Trophoblast cell (in vitro differentiated cells and primary cell): ENCODE measurements around the gene NPR1.

Source experiments
- DNase-seq, 2 donors: peaks; one replicate each; pipeline ENCODE4 v3.0.0-alpha.2; 2016
- H2AFZ ChIP-seq: 2 replicates; pipeline ENCODE4 v1.6.1; 2013; ENCODE audit warnings: low read length, moderate library complexity, mild to moderate bottlenecking; ENCODE audit not compliant: insufficient read depth, poor library complexity
- H2AK5ac ChIP-seq: 2 replicates; pipeline ENCODE4 v1.6.1; 2013; ENCODE audit warnings: mild to moderate bottlenecking, low read length
- H2BK120ac ChIP-seq: 2 replicates; pipeline ENCODE4 v1.6.1; 2013; ENCODE audit warnings: low read length, mild to moderate bottlenecking, moderate library complexity; ENCODE audit not compliant: insufficient read depth, poor library complexity
- H2BK12ac ChIP-seq: 2 replicates; pipeline ENCODE4 v1.6.1; 2013; ENCODE audit warnings: mild to moderate bottlenecking, low read length, moderate library complexity
- H2BK5ac ChIP-seq: 2 replicates; pipeline ENCODE4 v1.6.1; 2013; ENCODE audit warnings: low read length, low read depth, moderate library complexity, mild to moderate bottlenecking; ENCODE audit not compliant: poor library complexity
- H3K14ac ChIP-seq: 2 replicates; pipeline ENCODE4 v1.6.1; 2013; ENCODE audit warnings: mild to moderate bottlenecking, low read length
- H3K18ac ChIP-seq: 2 replicates; pipeline ENCODE4 v1.6.1; 2013; ENCODE audit warnings: mild to moderate bottlenecking, low read length
- H3K23ac ChIP-seq: 2 replicates; pipeline ENCODE4 v1.6.1; 2013; ENCODE audit warnings: low read length
- H3K27ac ChIP-seq: 2 replicates; pipeline ENCODE4 v1.5.1; 2013; ENCODE audit warnings: low read depth, mild to moderate bottlenecking, inconsistent platforms, low read length, moderate library complexity
- H3K27me3 ChIP-seq: 2 replicates; pipeline ENCODE4 v1.6.1; 2013; ENCODE audit warnings: inconsistent platforms, mild to moderate bottlenecking, low read length, moderate library complexity; ENCODE audit not compliant: insufficient read depth
- H3K36me3 ChIP-seq, 2 experiments: 1 replicate in 1 of 2; 2 replicates in 1 of 2; pipeline ENCODE4 v1.6.1; 2013; ENCODE audit warnings: low read length in 2 of 2, mild to moderate bottlenecking in 2 of 2, moderate library complexity in 1 of 2; ENCODE audit not compliant: insufficient read depth in 2 of 2, control insufficient read depth in 1 of 2
- H3K4ac ChIP-seq: 2 replicates; pipeline ENCODE4 v1.6.1; 2013; ENCODE audit warnings: low read depth, mild to moderate bottlenecking, low read length, moderate library complexity
- H3K4me1 ChIP-seq, 2 experiments: 1 replicate in 1 of 2; 2 replicates in 1 of 2; pipeline ENCODE4 v1.6.1; 2013; ENCODE audit warnings: low read length in 2 of 2, mild to moderate bottlenecking in 2 of 2, moderate library complexity in 1 of 2; ENCODE audit not compliant: insufficient read depth in 2 of 2, control insufficient read depth in 1 of 2
- H3K4me2 ChIP-seq: 2 replicates; pipeline ENCODE4 v1.6.1; 2013; ENCODE audit warnings: inconsistent platforms, mild to moderate bottlenecking, low read length, moderate library complexity
- H3K4me3 ChIP-seq: 2 replicates; pipeline ENCODE4 v1.5.1; 2013; ENCODE audit warnings: mild to moderate bottlenecking, low read depth, low read length, inconsistent platforms
- H3K79me1 ChIP-seq: one replicate; pipeline ENCODE4 v1.6.1; 2013; ENCODE audit warnings: low read length
- H3K79me2 ChIP-seq: 2 replicates; pipeline ENCODE4 v1.6.1; 2013; ENCODE audit warnings: low read length, mild to moderate bottlenecking; ENCODE audit not compliant: control insufficient read depth, insufficient read depth, poor library complexity
- H3K9ac ChIP-seq: 2 replicates; pipeline ENCODE4 v1.6.1; 2013; ENCODE audit warnings: mild to moderate bottlenecking, low read length
- H3K9me3 ChIP-seq: 2 replicates; pipeline ENCODE4 v1.6.1; 2013; ENCODE audit warnings: low read depth, mild to moderate bottlenecking, control low read depth, inconsistent platforms, low read length; ENCODE audit not compliant: insufficient read depth
- H4K12ac ChIP-seq: 2 replicates; pipeline ENCODE4 v1.6.1; 2013; ENCODE audit warnings: low read depth, mild to moderate bottlenecking, low read length, moderate library complexity
- H4K8ac ChIP-seq: 2 replicates; pipeline ENCODE4 v1.6.1; 2013; ENCODE audit warnings: low read depth, mild to moderate bottlenecking, low read length, moderate library complexity
- H4K91ac ChIP-seq: one replicate; pipeline ENCODE4 v1.6.1; 2013; ENCODE audit warnings: low read depth, mild to moderate bottlenecking, low read length, moderate library complexity
- WGBS: extraction: QIAGEN DNeasy Blood & Tissue Kit; methylation state at CpG from one replicate; pipeline ENCODE4 v1.1.7; 2013; ENCODE audit warnings: missing lambda C conversion rate; ENCODE audit not compliant: insufficient read length, insufficient coverage; ENCODE audit errors: extremely low coverage; 5-methylcytosine and 5-hydroxymethylcytosine counted together

The NPR1 gene

GRCh38 chr1:153646672-153647345, 31.7 kb upstream of the NPR1 start:
- Histone ChIP-seq H4K8ac (no peak overlapping the region), H3K9me3 (peaks cover under 1% of the 10 kb centered on the region), H3K23ac (no peak overlapping the region), H3K79me2 (no peaks in the 10 kb centered on the region), H3K18ac (no peak overlapping the region), H2BK5ac (no peak overlapping the region), H3K79me1 (no peaks in the 10 kb centered on the region), H2BK120ac (no peak overlapping the region), H2AFZ (no peak overlapping the region), H3K4ac (no peak overlapping the region), H3K9ac (no peak overlapping the region), H3K27ac (no peak overlapping the region), H3K36me3 (peaks cover 14 to 30% of the 10 kb centered on the region in 2 experiments), H2BK12ac (no peak overlapping the region), H3K27me3 (no peaks in the 10 kb centered on the region), H4K91ac (no peak overlapping the region), H3K14ac (no peak overlapping the region), H3K4me1 (peaks cover 0 to 2% of the 10 kb centered on the region in 2 experiments), H2AK5ac (no peak overlapping the region), H3K4me2 (no peak overlapping the region), H4K12ac (no peak overlapping the region), H3K4me3 (no peak overlapping the region)
- no CpG with 5 or more reads among the region's 5 CpGs for WGBS
- DNase-seq = no peak

- no peak overlapping the region for H3K14ac ChIP-seq
These were observed 31.2 kb upstream of the NPR1 start for GRCh38 chr1:153647346-153647714.

GRCh38 chr1:153648000-153648643, 30.4 kb upstream of the NPR1 start:
- Histone ChIP-seq H3K9me3 (peaks cover 1% of the 10 kb centered on the region), H2BK12ac (no peak overlapping the region), H3K4ac (no peak overlapping the region), H3K79me2 (no peaks in the 10 kb centered on the region), H3K23ac (no peak overlapping the region), H2BK5ac (no peak overlapping the region), H3K9ac (no peak overlapping the region), H3K4me3 (no peak overlapping the region), H2AFZ (no peak overlapping the region), H3K79me1 (no peaks in the 10 kb centered on the region), H3K18ac (no peak overlapping the region), H2AK5ac (no peak overlapping the region), H3K4me1 (peaks cover 0 to 3% of the 10 kb centered on the region in 2 experiments), H3K27ac (no peak overlapping the region), H2BK120ac (no peak overlapping the region), H3K36me3 (peaks cover 8 to 23% of the 10 kb centered on the region in 2 experiments), H4K91ac (no peak overlapping the region), H3K14ac (no peak overlapping the region), H3K4me2 (no peak overlapping the region), H4K12ac (no peak overlapping the region), H4K8ac (no peak overlapping the region), H3K27me3 (no peaks in the 10 kb centered on the region)
- WGBS = no CpG with 5 or more reads among the region's 10 CpGs
- DNase-seq = peak in 1 of 2 donors; percentile 27

More at GRCh38 chr1:153647346-153647714, 31.2 kb upstream of the NPR1 start:
- H3K9me3 ChIP-seq = peaks cover 1% of the 10 kb centered on the region
- peaks cover 10 to 25% of the 10 kb centered on the region in 2 experiments for H3K36me3 ChIP-seq
- H2AFZ ChIP-seq = no peak overlapping the region
- H3K4me2 ChIP-seq = no peak overlapping the region
- no peak overlapping the region for H2BK5ac ChIP-seq
- no peak overlapping the region for H4K91ac ChIP-seq
- H3K9ac ChIP-seq = no peak overlapping the region
- no peak for DNase-seq
- no peaks in the 10 kb centered on the region for H3K79me2 ChIP-seq
- no peaks in the 10 kb centered on the region for H3K27me3 ChIP-seq
- H2BK12ac ChIP-seq = no peak overlapping the region
- WGBS = no CpG with 5 or more reads among the region's 2 CpGs
- no peak overlapping the region for H3K18ac ChIP-seq
- no peaks in the 10 kb centered on the region for H3K79me1 ChIP-seq
- H4K8ac ChIP-seq = no peak overlapping the region
- peaks cover 0 to 2% of the 10 kb centered on the region in 2 experiments for H3K4me1 ChIP-seq
- no peak overlapping the region for H3K4me3 ChIP-seq
- no peak overlapping the region for H3K23ac ChIP-seq
- H2BK120ac ChIP-seq = no peak overlapping the region
- H3K4ac ChIP-seq = no peak overlapping the region
- no peak overlapping the region for H4K12ac ChIP-seq
- no peak overlapping the region for H3K27ac ChIP-seq
- no peak overlapping the region for H2AK5ac ChIP-seq

- Histone ChIP-seq H3K4me1 (peaks cover 0 to 4% of the 10 kb centered on the region in 2 experiments), H2BK120ac (no peak overlapping the region), H3K9ac (no peak overlapping the region), H4K12ac (no peak overlapping the region), H2BK12ac (no peak overlapping the region), H3K9me3 (peaks cover 1% of the 10 kb centered on the region), H2BK5ac (no peak overlapping the region), H3K79me2 (no peaks in the 10 kb centered on the region), H3K27ac (no peak overlapping the region), H3K14ac (no peak overlapping the region), H3K36me3 (peaks cover 7 to 18% of the 10 kb centered on the region in 2 experiments), H4K8ac (no peak overlapping the region), H2AK5ac (no peak overlapping the region), H3K4ac (no peak overlapping the region), H3K18ac (no peak overlapping the region), H3K4me3 (no peak overlapping the region), H4K91ac (no peak overlapping the region), H3K79me1 (no peaks in the 10 kb centered on the region), H3K4me2 (no peak overlapping the region), H3K27me3 (no peaks in the 10 kb centered on the region), H2AFZ (no peak overlapping the region), H3K23ac (no peak overlapping the region)
- DNase-seq = no peak
- no CpG with 5 or more reads among the region's 3 CpGs for WGBS
These were observed 29.2 kb upstream of the NPR1 start for GRCh38 chr1:153649137-153649862.
